ENCODE measurements around the gene GBP3. TPM values are rescaled to one million over a fixed set of nuclear protein-coding genes. Genes with fewer than 3 reads are reported as not detected.
"Not testable (repeated sequence)": the region's sequence is repeated elsewhere in the genome, so short reads cannot be mapped to it uniquely, and the experiment has no call there.

GBP3 gene
- total and polyA plus RNA-seq, 2 donors: 13.2 to 16.2 TPM

- Histone ChIP-seq H3K27me3 (ENCODE audit: control insufficient read depth in 2 of 2, insufficient read depth in 1 of 2, low read length in 1 of 2) (no peaks in the 10 kb centered on the region), H3K4me3 (ENCODE audit: low read length in 2 of 2) (peak overlapping the region in 1 of 2 donors; percentile 45), H3K4me1 (ENCODE audit: control insufficient read depth in 2 of 2, insufficient read depth in 2 of 2, low read length in 2 of 2) (peaks cover 3% of the 10 kb centered on the region in 2 donors), H3K36me3 (ENCODE audit: control insufficient read depth in 2 of 2, insufficient read depth in 2 of 2, low read length in 1 of 2) (peaks cover 0 to 7% of the 10 kb centered on the region in 2 donors), H3K9me3 (ENCODE audit: control insufficient read depth in 2 of 2, insufficient read depth in 1 of 2, low read length in 1 of 2) (no peaks in the 10 kb centered on the region), H3K27ac (ENCODE audit: low read depth in 1 of 2, low read length in 1 of 2) (peak overlapping the region; percentile 82 to 91)
- DNase-seq (ENCODE audit: low read depth in 6 of 9, low spot score in 9 of 9): no peak
Measured at GRCh38 chr1:89023026-89023425, 360 bp upstream of the GBP3 start.

DNA sequence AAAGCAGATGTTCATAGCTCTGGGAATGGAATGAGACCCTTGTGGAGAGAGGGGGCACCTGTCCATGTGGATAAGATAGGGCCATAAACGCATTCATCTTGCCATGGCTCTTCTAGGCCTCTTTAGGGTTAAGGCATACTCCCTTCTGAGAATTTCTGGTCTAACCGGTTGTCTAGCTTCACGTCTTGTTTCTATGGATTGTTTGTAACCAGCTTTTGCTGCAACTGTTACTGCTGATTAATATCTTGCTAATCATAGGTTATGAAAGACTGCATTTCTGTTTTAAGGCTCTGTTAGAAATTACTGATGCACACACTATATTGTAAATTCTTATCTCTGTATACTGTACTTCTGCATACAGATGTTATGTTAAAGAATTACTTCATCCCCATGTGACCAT is 4.3 kb downstream of the GBP3 start:
- H3K4me3 ChIP-seq (ENCODE audit: low read length in 2 of 2); H3K27me3 ChIP-seq (ENCODE audit: control insufficient read depth in 2 of 2, insufficient read depth in 1 of 2, low read length in 1 of 2); DNase-seq (ENCODE audit: low read depth in 6 of 9, low spot score in 9 of 9); H3K27ac ChIP-seq (ENCODE audit: low read depth in 1 of 2, low read length in 1 of 2); H3K4me1 ChIP-seq (ENCODE audit: control insufficient read depth in 2 of 2, insufficient read depth in 2 of 2, low read length in 2 of 2); H3K9me3 ChIP-seq (ENCODE audit: control insufficient read depth in 2 of 2, insufficient read depth in 1 of 2, low read length in 1 of 2): not testable (repeated sequence)
- peaks cover 13 to 27% of the 10 kb centered on the region in 2 donors for H3K36me3 ChIP-seq (ENCODE audit: control insufficient read depth in 2 of 2, insufficient read depth in 2 of 2, low read length in 1 of 2)
- 90% methylated on average over 3 of the region's 3 CpGs for WGBS

DNA sequence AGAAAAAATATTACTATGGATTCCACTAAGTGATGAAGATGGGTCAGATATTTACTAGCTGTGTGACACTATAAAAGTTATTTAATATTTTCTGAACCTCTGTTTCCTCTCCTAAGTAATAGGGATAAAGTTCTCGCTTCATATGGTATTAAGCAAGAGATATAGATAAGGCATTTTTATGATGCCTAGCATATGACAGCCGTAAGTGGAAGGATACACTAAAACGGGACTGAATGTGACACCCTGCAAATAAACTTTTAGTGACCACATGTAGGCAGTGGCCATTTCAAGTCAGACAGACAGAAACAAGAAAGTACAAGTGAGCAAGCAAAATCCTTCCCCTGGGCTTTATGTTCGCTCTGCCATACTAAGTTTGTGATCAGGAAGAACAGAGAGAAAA is 14.2 kb downstream of the GBP3 start:
- H3K4me3 ChIP-seq (ENCODE audit: low read length in 2 of 2): no peak overlapping the region
- 97% methylated on average over 4 of the region's 4 CpGs for WGBS
- no peak for DNase-seq (ENCODE audit: low read depth in 6 of 9, low spot score in 9 of 9)

GRCh38 chr1:89005286-89006151 is 17.1 kb downstream of the GBP3 start:
- peaks cover 16 to 30% of the 10 kb centered on the region in 2 donors for H3K36me3 ChIP-seq (ENCODE audit: control insufficient read depth in 2 of 2, insufficient read depth in 2 of 2, low read length in 1 of 2)
- no peak overlapping the region for H3K4me3 ChIP-seq (ENCODE audit: low read length in 2 of 2)
- no peak overlapping the region for H3K27ac ChIP-seq (ENCODE audit: low read depth in 1 of 2, low read length in 1 of 2)
- WGBS: 97% methylated on average over 9 of the region's 9 CpGs
- no peak for DNase-seq (ENCODE audit: low read depth in 6 of 9, low spot score in 9 of 9)
- H3K4me1 ChIP-seq (ENCODE audit: control insufficient read depth in 2 of 2, insufficient read depth in 2 of 2, low read length in 2 of 2): no peaks in the 10 kb centered on the region
- H3K9me3 ChIP-seq (ENCODE audit: control insufficient read depth in 2 of 2, insufficient read depth in 1 of 2, low read length in 1 of 2): no peaks in the 10 kb centered on the region
- H3K27me3 ChIP-seq (ENCODE audit: control insufficient read depth in 2 of 2, insufficient read depth in 1 of 2, low read length in 1 of 2): no peaks in the 10 kb centered on the region

More for the DNA sequence above, 14.2 kb downstream of the GBP3 start:
- Histone ChIP-seq H3K27me3 (ENCODE audit: control insufficient read depth in 2 of 2, insufficient read depth in 1 of 2, low read length in 1 of 2) (no peaks in the 10 kb centered on the region), H3K4me1 (ENCODE audit: control insufficient read depth in 2 of 2, insufficient read depth in 2 of 2, low read length in 2 of 2) (no peaks in the 10 kb centered on the region), H3K36me3 (ENCODE audit: control insufficient read depth in 2 of 2, insufficient read depth in 2 of 2, low read length in 1 of 2) (peaks cover 23 to 53% of the 10 kb centered on the region in 2 donors), H3K9me3 (ENCODE audit: control insufficient read depth in 2 of 2, insufficient read depth in 1 of 2, low read length in 1 of 2) (no peaks in the 10 kb centered on the region), H3K27ac (ENCODE audit: low read depth in 1 of 2, low read length in 1 of 2) (no peak overlapping the region)

DNA sequence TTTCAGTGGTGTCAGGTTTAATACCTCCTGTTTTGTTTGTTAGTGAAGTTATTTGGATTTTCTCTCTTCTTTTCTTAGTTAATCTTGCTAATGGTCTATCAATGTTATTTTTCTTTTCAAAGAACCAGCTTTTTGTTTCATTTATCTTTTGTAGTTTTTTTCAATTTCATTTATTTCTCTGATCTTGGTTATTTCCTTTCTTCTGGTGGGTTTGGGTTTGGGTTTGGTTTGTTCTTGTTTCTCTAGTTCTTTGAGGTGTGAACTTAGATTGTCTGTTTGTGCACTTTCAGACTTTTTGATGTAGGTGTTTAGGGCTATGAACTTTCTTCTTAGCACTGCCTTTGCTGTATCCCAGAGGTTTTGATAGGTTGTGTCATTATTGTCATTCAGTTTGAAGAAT is 20.5 kb downstream of the GBP3 start:
- not testable (repeated sequence) for H3K27ac ChIP-seq (ENCODE audit: low read depth in 1 of 2, low read length in 1 of 2); H3K27me3 ChIP-seq (ENCODE audit: control insufficient read depth in 2 of 2, insufficient read depth in 1 of 2, low read length in 1 of 2); H3K4me3 ChIP-seq (ENCODE audit: low read length in 2 of 2); DNase-seq (ENCODE audit: low read depth in 6 of 9, low spot score in 9 of 9); H3K9me3 ChIP-seq (ENCODE audit: control insufficient read depth in 2 of 2, insufficient read depth in 1 of 2, low read length in 1 of 2); H3K4me1 ChIP-seq (ENCODE audit: control insufficient read depth in 2 of 2, insufficient read depth in 2 of 2, low read length in 2 of 2)
- H3K36me3 ChIP-seq (ENCODE audit: control insufficient read depth in 2 of 2, insufficient read depth in 2 of 2, low read length in 1 of 2): peaks cover 10 to 13% of the 10 kb centered on the region in 2 donors

- Histone ChIP-seq H3K4me1 (ENCODE audit: control insufficient read depth in 2 of 2, insufficient read depth in 2 of 2, low read length in 2 of 2) (no peaks in the 10 kb centered on the region), H3K27me3 (ENCODE audit: control insufficient read depth in 2 of 2, insufficient read depth in 1 of 2, low read length in 1 of 2) (no peaks in the 10 kb centered on the region), H3K36me3 (ENCODE audit: control insufficient read depth in 2 of 2, insufficient read depth in 2 of 2, low read length in 1 of 2) (peaks cover 10 to 13% of the 10 kb centered on the region in 2 donors), H3K4me3 (ENCODE audit: low read length in 2 of 2) (no peak overlapping the region), H3K27ac (ENCODE audit: low read depth in 1 of 2, low read length in 1 of 2) (no peak overlapping the region), H3K9me3 (ENCODE audit: control insufficient read depth in 2 of 2, insufficient read depth in 1 of 2, low read length in 1 of 2) (no peaks in the 10 kb centered on the region)
- no peak for DNase-seq (ENCODE audit: low read depth in 6 of 9, low spot score in 9 of 9)
Measured at GRCh38 chr1:89001510-89001909, 21.2 kb downstream of the GBP3 start.

GRCh38 chr1:88998716-88999115 is 23.9 kb downstream of the GBP3 start:
- H3K9me3 ChIP-seq (ENCODE audit: control insufficient read depth in 2 of 2, insufficient read depth in 1 of 2, low read length in 1 of 2): no peaks in the 10 kb centered on the region
- H3K27ac ChIP-seq (ENCODE audit: low read depth in 1 of 2, low read length in 1 of 2): no peak overlapping the region
- no peaks in the 10 kb centered on the region for H3K36me3 ChIP-seq (ENCODE audit: control insufficient read depth in 2 of 2, insufficient read depth in 2 of 2, low read length in 1 of 2)
- H3K4me1 ChIP-seq (ENCODE audit: control insufficient read depth in 2 of 2, insufficient read depth in 2 of 2, low read length in 2 of 2): peaks cover 0 to 1% of the 10 kb centered on the region in 2 donors
- 6% methylated on average over 2 of the region's 2 CpGs for WGBS
- no peak overlapping the region for H3K4me3 ChIP-seq (ENCODE audit: low read length in 2 of 2)
- peak in 8 of 9 donors; percentile 67 to 91 (median 82) for DNase-seq (ENCODE audit: low read depth in 6 of 9, low spot score in 9 of 9)
- no peaks in the 10 kb centered on the region for H3K27me3 ChIP-seq (ENCODE audit: control insufficient read depth in 2 of 2, insufficient read depth in 1 of 2, low read length in 1 of 2)

DNA sequence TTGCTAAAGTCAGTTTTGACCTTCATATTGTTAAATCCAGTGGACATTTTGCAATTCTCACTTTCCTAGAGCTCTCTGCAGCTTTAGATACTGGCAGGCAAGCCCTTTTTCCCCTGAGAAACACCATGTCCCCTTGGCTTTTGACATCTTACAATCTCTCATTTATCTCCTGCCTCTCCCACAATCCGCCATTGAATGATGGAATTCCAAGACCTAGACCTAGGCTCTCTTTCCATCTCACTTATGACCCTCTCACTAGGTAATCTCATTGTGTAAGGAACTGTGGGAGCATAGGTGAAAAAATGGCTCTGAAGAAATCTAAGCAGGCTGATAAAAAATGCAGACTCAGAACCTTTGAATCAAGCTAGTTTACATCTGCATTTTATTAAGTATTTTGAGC is 32.2 kb downstream of the GBP3 start:
- Histone ChIP-seq H3K27me3 (ENCODE audit: control insufficient read depth in 2 of 2, insufficient read depth in 1 of 2, low read length in 1 of 2) (no peaks in the 10 kb centered on the region), H3K4me3 (ENCODE audit: low read length in 2 of 2) (no peak overlapping the region), H3K36me3 (ENCODE audit: control insufficient read depth in 2 of 2, insufficient read depth in 2 of 2, low read length in 1 of 2) (peaks cover 3 to 12% of the 10 kb centered on the region in 2 donors), H3K9me3 (ENCODE audit: control insufficient read depth in 2 of 2, insufficient read depth in 1 of 2, low read length in 1 of 2) (no peaks in the 10 kb centered on the region), H3K27ac (ENCODE audit: low read depth in 1 of 2, low read length in 1 of 2) (no peak overlapping the region), H3K4me1 (ENCODE audit: control insufficient read depth in 2 of 2, insufficient read depth in 2 of 2, low read length in 2 of 2) (peaks cover 12 to 16% of the 10 kb centered on the region in 2 donors)
- DNase-seq (ENCODE audit: low read depth in 6 of 9, low spot score in 9 of 9): no peak
- 97% methylated on average over 1 of the region's 1 CpG for WGBS

DNA sequence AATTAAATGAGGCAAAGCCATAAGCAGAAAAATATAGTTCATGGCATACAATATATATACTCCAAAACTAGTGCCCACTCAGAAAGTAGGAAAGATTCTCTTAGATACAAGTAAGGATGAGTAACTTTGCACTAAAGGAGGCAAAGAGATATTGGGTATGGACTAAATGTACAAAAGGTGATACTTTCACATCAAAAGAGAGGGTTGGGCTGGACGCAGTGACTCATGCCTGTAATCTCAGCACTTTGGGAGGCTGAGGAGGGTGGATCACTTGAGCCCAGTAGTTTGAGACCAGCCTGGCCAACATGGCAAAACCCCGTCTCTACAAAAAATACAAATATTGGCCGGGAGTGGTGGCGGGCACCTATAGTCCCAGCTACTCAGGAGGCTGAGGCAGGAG is 37.0 kb downstream of the GBP3 start:
- peaks cover 5 to 9% of the 10 kb centered on the region in 2 donors for H3K4me1 ChIP-seq (ENCODE audit: control insufficient read depth in 2 of 2, insufficient read depth in 2 of 2, low read length in 2 of 2)
- no peak overlapping the region for H3K4me3 ChIP-seq (ENCODE audit: low read length in 2 of 2)
- WGBS: 97% methylated on average over 4 of the region's 4 CpGs
- no peaks in the 10 kb centered on the region for H3K9me3 ChIP-seq (ENCODE audit: control insufficient read depth in 2 of 2, insufficient read depth in 1 of 2, low read length in 1 of 2)
- H3K27ac ChIP-seq (ENCODE audit: low read depth in 1 of 2, low read length in 1 of 2): no peak overlapping the region
- H3K27me3 ChIP-seq (ENCODE audit: control insufficient read depth in 2 of 2, insufficient read depth in 1 of 2, low read length in 1 of 2): no peaks in the 10 kb centered on the region
- DNase-seq (ENCODE audit: low read depth in 6 of 9, low spot score in 9 of 9): no peak
- H3K36me3 ChIP-seq (ENCODE audit: control insufficient read depth in 2 of 2, insufficient read depth in 2 of 2, low read length in 1 of 2): peaks cover 3 to 31% of the 10 kb centered on the region in 2 donors

Data from thymus (tissue), 11 donors.